ENCODE results near the gene INSIG1.
A peak's percentile ranks its signal among the peaks of the same experiment; 100 is the strongest.

Gene INSIG1

GRCh38 chr7:155297517-155298287 lies at the start of gene INSIG1:
INSIG1 (plus strand) TSS chr7:155297878; CDS start chr7:155298286, 408 bp downstream.
- DNase-seq (ENCODE audit: extremely low read depth, low read depth) = peak; percentile 5
- H3K4me3 ChIP-seq (replicated peaks; ENCODE audit: low read depth, low read length) = peak within 1 kb of the TSS; percentile 95
- TF ChIP-seq, protein P1, sequence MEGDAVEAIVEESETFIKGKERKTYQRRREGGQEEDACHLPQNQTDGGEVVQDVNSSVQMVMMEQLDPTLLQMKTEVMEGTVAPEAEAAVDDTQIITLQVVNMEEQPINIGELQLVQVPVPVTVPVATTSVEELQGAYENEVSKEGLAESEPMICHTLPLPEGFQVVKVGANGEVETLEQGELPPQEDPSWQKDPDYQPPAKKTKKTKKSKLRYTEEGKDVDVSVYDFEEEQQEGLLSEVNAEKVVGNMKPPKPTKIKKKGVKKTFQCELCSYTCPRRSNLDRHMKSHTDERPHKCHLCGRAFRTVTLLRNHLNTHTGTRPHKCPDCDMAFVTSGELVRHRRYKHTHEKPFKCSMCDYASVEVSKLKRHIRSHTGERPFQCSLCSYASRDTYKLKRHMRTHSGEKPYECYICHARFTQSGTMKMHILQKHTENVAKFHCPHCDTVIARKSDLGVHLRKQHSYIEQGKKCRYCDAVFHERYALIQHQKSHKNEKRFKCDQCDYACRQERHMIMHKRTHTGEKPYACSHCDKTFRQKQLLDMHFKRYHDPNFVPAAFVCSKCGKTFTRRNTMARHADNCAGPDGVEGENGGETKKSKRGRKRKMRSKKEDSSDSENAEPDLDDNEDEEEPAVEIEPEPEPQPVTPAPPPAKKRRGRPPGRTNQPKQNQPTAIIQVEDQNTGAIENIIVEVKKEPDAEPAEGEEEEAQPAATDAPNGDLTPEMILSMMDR (IDR thresholded peaks at IDR 0.05; ENCODE audit: low read depth, low read length, missing control alignments) = no peak

- DNase-seq (ENCODE audit: extremely low read depth, low read depth) = no peak
- TF ChIP-seq, protein P1 (IDR thresholded peaks at IDR 0.05; ENCODE audit: low read depth, low read length, missing control alignments) = no peak
- no peak overlapping the region for H3K4me3 ChIP-seq (replicated peaks; ENCODE audit: low read depth, low read length)
These were observed 49.3 kb upstream of the INSIG1 start for GRCh38 chr7:155248366-155248756.

GRCh38 chr7:155251831-155252230 lies 45.8 kb upstream of the INSIG1 start:
- H3K4me3 ChIP-seq (replicated peaks; ENCODE audit: low read depth, low read length) = no peak overlapping the region
- TF ChIP-seq, protein P1 (IDR thresholded peaks at IDR 0.05; ENCODE audit: low read depth, low read length, missing control alignments) = no peak
- DNase-seq (ENCODE audit: extremely low read depth, low read depth) = no peak

- DNase-seq (ENCODE audit: extremely low read depth, low read depth) = no peak
- no peak overlapping the region for H3K4me3 ChIP-seq (replicated peaks; ENCODE audit: low read depth, low read length)
- TF ChIP-seq, protein P1 (IDR thresholded peaks at IDR 0.05; ENCODE audit: low read depth, low read length, missing control alignments) = no peak
These were observed 45.2 kb upstream of the INSIG1 start for GRCh38 chr7:155252444-155252887.

DNA sequence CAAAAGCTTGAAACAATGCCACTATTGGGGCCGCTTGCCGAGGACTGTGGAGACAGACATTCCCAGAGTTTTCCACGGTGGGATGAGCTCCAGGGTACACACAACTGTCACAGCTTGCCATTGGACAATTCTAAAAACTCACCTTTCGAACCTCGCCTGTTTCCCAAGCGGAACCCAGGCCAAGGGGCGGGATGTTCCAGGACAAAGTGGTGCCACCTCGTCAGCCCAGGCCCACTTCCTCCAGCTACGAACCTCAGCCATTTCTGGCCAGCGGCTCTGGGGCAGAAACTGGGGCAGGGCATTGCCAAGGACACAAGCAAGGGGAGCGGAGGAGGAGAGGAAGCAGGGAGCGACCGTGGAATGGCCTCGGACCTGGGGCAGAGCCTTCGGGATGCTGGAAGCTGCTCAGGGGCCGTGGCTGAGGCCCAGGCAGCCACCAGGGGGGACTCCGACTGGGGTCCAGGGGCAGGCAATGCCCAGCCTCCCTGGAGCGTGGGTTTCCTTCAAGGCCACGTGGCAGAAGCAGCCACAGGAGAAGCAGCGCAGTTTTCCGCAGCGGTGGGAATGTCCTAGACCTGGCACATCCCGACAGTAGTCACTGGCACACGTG lies 44.7 kb upstream of the INSIG1 start:
- TF ChIP-seq, protein P1 (IDR thresholded peaks at IDR 0.05; ENCODE audit: low read depth, low read length, missing control alignments) = no peak
- no peak for DNase-seq (ENCODE audit: extremely low read depth, low read depth)
- no peak overlapping the region for H3K4me3 ChIP-seq (replicated peaks; ENCODE audit: low read depth, low read length)

DNA sequence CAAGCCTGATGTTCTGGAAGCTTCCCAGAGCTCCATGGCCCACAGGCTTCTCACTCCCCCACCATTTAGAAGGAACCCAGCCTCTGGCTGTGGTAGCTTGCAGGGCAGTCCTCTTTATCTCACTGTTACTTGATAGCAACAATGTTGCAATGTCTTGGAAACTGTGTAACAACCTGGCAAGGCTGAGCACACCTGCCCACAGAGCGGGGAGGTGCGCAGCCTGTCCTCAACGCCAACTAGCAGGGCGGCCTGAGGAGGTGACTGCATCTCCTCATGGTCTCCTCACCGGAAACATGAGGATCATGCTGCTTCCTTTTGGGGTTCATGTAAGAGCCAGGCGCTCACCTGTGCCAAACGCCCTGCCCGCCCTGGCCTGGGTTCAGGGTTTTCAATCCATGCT lies 43.7 kb upstream of the INSIG1 start:
- DNase-seq (ENCODE audit: extremely low read depth, low read depth) = no peak
- H3K4me3 ChIP-seq (replicated peaks; ENCODE audit: low read depth, low read length) = no peak overlapping the region
- TF ChIP-seq, protein P1 (IDR thresholded peaks at IDR 0.05; ENCODE audit: low read depth, low read length, missing control alignments) = no peak
